ENCODE results near the gene DNAH8.

DNAH8 gene

DNA sequence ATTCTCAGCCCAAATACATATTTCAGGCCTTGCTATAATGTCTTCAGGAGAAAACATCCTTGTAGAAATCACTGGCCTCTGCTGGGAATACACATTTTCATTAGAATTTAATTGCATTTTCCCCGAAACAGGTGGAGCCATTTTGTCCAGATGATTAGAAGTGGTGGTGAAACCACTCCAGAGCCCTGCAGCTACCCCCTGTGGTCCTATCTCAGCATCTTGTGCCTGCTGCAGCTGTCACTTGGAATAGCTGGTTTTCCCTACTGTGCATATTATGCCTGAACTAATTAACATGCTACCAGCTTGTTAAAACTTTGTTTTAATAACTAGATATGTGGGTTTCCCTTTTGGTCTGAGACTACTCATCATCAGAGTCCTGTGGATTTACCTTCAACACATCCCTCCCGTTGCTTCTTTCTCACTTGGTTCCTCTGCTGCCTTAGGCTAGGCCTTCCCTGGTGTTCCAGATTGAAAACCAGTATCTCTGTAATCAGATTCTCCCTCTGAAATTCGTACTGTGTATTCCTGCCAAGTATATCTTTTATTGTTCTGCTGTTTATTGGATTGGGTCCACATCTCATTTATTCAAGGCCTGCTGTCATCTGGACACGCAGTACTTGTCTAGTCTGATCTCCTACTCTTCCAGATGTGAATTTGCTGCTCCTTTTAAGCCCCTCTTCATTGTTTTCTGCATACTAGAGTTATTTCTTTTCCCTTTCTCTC lies 15.2 kb downstream of the DNAH8 start:
- DNase-seq (ENCODE audit: extremely low spot score, insufficient read length, low read depth) = no peak
- FAIRE-seq = no peak

DNA sequence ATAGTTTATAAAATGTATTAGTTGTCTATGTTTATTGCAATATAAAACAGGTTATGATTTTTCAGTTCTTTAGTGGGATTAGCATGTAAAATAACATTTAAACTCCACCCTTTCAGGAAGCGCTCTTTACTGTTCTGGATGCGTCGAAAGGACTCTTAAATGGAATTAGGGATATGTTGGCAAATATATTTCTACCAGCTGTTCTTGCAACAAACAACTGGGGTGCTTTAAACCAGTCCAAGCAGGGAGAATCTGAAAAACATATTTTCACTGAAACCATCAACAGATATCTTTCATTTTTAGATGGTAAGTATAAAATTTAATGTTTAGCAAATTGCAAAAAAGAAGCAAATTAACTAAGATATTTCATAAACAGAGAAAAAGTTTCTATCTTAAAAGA lies 21.8 kb downstream of the DNAH8 start:
- FAIRE-seq (no peak), DNase-seq (ENCODE audit: extremely low spot score, insufficient read length, low read depth) (no peak)

DNA sequence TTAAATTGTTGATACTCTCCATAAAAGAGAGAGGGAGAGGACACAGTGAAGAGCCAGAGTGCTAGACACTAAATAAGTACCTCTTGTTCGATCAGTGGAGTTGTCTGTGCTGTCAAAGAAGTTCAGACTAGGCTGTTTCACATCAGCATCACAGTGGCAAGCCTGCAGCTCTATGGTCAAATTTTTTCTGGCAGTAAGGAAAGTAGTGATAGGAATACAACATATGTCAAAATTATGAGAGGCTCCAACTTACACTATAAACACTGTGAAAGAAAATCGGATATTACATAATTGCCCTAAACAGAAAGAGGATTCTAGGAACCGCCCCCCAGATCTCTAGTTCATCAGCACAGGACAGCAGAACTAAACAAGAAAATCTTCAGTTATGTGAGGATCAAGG lies 23.1 kb downstream of the DNAH8 start:
- FAIRE-seq (no peak), DNase-seq (ENCODE audit: extremely low spot score, insufficient read length, low read depth) (no peak)

DNA sequence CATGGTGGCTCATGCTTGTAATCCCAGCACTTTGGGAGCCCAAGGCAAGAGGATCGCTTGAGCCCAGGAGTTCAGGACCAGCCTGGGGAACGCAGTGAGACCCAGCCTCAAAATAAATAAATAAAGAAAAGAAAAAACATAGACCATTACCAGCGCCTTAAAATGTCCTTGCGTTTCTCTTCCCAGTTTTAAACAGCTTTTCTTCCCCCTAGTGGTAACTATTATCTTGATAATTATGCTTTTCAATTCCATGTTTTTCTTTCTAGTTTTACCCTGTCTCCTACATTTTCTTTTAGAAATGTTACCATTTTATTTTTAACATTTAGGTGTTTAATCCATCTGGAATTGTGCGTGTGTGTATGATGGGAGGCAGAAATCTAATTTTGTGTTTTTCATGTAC lies 24.4 kb downstream of the DNAH8 start:
- no peak for DNase-seq (ENCODE audit: extremely low spot score, insufficient read length, low read depth)
- FAIRE-seq = peak; percentile 18

DNA sequence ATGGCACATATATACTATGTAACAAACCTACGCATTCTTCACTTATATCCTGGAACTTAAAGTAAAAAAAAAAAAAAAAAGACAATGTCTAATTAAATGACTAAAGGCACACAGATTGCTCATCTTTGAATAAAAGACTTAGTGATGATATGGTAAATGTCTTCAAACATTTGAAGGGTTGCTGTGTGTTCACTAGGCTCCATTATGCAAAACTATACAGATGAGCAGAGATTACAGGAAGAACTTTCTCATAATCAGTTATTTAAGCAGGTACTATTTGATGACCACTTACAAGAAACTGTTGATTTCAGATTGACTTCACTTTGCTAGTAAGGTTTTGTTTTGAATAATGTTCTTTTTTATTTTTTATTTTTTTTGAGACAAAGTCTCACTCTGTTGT lies 34.4 kb downstream of the DNAH8 start:
- FAIRE-seq (no peak), DNase-seq (ENCODE audit: extremely low spot score, insufficient read length, low read depth) (no peak)

DNA sequence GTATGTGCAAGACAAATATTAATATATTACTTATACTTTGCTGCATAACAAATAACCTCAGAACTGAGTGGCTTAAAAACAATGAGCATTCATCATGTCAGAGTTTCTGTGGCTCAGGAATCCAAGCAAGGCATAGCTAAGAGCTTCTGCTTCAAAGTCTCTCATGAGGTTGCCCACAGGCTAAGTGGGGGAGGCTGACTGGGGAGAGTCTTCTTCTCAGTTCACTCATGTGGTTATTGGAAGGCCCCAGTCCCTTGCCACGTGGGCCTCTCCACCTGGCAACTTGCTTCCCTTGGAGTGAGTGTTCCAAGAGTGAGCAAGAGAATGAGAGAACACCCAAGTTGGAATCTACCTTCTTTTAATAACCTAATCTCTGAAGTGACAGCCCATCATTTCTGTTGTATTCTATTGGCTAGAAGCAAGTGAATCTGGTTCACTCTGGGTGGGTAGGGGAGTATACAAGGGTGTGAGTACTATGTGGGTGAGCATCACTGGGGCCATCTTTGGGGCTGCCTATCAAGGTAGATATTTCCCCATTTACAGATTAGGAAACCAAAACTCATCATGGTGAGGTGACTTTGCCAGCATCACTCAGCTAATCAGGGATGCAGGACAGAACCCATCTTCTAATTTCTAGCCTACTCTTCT lies 36.0 kb downstream of the DNAH8 start:
- FAIRE-seq = no peak
- DNase-seq (ENCODE audit: extremely low spot score, insufficient read length, low read depth) = no peak

DNA sequence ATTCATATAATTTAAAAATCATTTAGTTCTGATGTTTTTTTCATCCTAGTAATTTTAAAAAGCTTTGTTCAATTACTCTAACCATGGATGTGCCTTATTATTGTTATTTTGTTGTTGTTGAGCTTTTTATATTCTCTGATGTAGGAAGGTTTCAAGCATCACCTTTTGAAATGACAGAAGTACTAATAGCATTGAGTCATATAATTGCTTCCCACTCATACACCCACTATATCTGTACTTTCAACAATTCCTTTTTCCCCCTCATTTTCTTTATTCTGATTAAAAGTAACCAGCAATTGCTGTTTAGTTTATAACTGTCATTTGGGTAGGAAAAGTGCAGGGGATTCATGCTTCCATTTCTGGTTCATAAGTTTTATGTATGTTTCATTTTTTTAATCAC lies 38.6 kb downstream of the DNAH8 start:
- no peak for DNase-seq (ENCODE audit: extremely low spot score, insufficient read length, low read depth)
- FAIRE-seq = no peak

DNA sequence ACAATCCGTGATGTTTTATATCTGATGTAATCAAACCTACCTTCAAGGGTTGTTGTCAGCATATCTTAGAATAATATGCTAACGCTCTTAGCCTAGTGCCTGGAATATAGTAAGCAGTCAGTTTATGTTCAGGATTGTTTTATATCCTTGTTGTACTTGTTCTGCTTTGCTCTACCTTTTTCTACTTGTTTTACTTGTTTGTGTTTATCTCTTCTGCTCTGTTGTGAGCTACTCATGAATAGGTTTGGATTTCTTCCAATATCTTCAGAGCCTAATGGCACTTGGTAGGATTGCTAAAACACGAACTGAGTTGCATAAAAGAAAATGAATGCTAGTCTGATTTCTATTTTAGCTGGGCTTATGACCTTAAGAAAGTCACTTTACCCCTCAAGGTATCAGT lies 40.1 kb downstream of the DNAH8 start:
- FAIRE-seq = no peak

DNA sequence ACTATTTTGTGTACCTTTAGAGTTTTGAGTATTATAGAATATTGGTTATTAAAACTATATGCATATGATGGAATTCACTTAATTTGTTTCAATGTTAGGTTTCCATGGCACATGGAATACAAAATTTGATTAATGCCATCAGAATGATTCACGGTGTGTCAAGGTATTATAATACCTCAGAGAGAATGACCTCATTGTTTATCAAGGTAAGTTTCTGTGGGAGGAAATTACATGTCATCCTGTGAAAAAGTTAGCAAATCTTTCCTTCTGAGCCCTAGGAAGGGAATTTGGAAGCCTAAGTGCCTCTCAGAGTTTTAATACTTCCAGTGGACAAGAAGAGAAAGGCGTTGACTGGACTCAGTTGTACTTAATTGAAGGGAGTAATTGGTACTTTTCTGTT lies 40.8 kb downstream of the DNAH8 start:
- no peak for FAIRE-seq
- DNase-seq (ENCODE audit: extremely low spot score, insufficient read length, low read depth) = no peak

More for the DNA sequence above, 40.1 kb downstream of the DNAH8 start:
- no peak for DNase-seq (ENCODE audit: extremely low spot score, insufficient read length, low read depth)

DNA sequence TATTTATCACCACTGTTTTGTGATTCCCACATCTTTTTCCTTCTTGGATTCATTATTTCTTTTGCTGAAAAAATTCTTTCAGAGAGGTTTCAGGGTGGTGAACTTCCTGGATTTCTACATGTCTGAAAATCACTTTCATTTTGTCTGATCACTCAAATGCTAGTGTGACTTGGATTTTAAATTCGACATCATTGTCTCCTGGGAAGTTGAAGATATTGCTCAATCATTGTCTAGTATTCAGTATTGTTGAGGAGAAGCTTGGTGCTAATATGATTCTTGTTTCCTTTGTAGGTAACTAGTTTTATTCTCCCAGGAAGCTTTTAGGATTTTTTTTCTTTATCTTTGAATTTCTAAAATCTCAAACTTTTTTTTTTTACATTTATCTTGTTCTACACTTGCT lies 45.0 kb downstream of the DNAH8 start:
- DNase-seq (ENCODE audit: extremely low spot score, insufficient read length, low read depth) = no peak
- no peak for FAIRE-seq

DNA sequence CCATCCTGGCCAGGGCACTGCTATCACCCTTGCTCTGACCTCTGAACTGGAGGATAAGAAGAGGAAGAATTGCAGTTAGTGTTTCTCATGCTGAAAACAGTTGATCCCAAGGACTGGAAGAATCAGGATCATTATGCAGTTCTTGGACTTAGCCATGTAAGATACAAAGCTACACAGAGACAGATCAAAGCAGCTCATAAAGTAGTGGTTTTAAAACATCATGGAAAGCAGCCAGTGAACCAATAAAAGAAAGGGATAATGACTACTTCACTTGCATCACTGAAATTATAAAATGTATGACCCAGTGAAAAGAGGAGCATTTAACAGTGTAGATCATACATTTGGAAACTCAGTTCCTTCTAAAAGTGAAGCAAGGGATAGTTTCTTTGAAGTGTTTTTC lies 47.7 kb downstream of the DNAH8 start:
- no peak for FAIRE-seq

DNA sequence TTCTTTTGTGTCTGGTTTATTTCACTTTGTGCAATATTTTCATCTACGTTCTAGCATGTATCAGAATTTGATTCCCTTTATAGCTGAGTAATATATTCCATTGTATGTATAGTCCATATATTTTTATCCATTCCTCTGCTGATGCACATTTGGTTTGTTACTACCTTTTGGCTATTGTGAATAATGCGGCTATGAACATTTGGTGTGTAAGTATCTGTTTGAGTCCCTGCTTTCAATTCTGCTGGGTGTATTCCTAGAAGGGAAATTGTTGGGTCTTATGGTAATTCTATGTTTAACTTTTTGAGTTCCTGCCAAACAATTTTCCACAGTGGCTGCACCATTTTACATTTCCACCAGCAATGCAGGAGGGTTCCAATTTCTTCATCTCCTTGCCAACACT lies 52.4 kb downstream of the DNAH8 start:
- DNase-seq (ENCODE audit: extremely low spot score, insufficient read length, low read depth) (no peak), FAIRE-seq (peak; percentile 47)

More for the DNA sequence above, 47.7 kb downstream of the DNAH8 start:
- no peak for DNase-seq (ENCODE audit: extremely low spot score, insufficient read length, low read depth)

DNA sequence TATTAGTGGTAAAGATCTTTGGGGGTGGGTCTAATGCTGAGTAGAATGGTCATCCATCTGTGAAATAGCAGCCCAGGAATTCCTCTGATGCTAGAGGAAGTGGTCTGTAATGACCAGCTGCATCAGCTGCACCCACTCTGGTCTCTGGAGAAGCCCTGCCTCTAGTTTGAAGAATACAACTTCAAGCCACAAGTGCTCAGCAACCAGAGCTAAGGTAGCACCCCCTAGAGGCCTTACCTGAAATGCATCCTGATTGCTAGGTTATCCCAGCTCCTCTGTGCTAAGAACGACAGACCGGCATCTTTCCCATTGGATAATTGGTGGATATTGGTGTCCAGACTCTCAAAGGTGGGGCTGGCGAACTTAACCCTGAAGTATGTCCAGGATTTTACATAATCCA lies 58.2 kb downstream of the DNAH8 start:
- peak; percentile 86 for FAIRE-seq
- no peak for DNase-seq (ENCODE audit: extremely low spot score, insufficient read length, low read depth)

DNA sequence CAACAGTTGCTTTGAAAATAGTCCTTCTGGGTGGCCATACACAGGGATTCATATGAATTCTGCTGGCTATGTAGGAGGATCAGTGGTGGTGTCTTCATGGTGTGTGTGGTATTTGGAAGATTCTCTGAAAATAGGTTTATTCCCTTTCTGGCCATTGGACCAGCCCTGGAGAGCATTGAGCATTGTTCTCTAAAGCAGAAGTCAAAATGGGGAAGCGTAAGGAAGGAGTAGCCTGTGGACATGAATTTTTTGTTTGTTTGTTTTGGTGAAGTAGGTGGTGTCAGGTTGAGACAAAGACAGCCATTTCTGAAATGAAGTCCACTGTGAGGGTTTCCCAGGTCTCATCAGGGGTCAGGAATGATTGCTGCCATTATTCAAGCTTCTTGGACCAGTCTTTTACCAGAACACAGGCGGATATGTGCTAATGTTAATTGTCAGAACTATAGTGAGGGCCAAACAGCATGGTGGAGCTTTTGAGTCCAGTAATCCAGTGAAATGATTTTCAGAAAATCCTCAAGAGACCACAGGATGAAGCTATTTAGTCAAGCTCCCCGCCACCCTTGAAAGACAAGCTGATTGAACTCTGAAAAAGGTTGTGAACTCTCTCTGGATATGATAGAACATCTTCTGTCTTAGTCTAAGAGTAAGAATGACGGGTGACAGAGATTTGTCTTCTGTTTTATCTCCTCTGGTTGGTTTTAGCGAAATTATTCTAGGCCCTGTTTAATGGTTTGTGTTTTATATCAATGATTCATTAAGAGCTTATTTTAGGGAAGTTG lies 60.0 kb downstream of the DNAH8 start:
- FAIRE-seq = peak; percentile 66
- DNase-seq (ENCODE audit: extremely low spot score, insufficient read length, low read depth) = peak; percentile 3

DNA sequence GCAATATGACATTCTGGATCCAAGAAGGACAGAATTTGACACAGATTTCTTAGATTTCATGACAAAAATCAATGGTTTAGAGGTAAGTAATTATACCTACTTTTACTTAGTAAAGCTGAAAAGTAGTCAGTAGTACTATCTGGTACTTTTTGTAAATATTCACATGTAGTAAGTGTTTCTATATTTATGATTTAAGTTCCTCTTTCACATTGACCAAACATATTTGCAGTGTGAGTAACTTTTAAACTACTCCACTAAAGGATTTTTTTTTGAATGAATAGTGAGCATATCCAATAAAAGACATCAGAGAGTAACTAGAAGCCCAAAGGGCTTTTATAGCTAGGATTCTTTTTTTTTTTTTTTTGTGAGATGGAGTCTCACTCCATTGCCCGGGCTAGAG lies 60.8 kb downstream of the DNAH8 start:
- DNase-seq (ENCODE audit: extremely low spot score, insufficient read length, low read depth) (peak; percentile 35), FAIRE-seq (peak; percentile 76)

DNA sequence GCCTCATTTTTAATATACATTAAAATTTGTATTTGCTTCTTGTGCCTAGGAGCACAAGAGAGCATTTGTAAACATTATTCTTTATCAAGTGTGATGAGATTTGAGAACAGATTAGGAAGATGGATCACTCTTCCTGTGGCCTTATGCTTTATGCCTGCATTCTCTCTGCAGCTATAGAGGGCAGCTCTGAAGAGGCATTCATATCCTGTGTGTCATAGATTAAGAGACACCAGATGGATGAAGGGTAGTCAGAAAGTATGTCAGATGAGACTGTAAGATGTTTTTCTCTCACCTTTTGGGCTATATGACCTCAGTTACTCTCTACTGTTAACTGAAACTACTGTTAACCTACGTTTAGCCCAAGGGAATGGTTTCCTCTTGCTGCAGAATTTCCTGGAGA lies 61.4 kb downstream of the DNAH8 start:
- FAIRE-seq (peak; percentile 65), DNase-seq (ENCODE audit: extremely low spot score, insufficient read length, low read depth) (no peak)

DNA sequence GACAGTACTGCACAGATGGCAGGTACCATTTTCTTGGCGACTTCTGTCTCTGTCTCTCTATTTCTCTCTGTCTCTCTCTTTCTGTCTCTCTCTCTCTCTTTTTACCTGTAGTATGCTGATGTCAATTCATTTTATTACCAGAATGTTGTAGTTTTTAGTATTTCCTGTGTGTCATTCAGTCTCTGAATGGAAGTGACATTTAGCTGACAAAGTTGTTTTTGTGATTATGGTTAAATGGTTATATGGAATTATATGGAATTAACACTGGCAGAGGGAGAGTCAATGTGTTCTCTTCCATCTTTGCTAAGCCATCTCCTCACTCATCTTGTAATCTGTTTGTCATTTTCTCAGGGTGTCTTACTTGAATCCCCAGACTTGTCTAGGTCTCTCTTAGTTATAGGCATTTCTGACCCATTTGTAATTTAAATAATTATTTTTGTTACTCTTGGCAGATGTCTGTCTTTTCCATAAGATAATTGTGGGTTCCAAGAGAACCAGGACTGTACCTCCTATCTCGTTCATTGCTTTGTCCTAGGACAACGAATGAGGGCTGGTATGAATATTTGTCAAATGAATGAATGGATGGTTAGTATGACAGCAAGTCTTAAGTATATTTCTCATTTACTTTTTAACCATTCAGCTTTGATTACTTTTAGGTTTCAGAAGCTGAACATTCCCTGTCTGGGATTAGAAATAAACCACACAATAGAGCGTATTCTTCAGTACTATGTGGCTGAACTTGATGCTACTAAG lies 64.4 kb downstream of the DNAH8 start:
- no peak for DNase-seq (ENCODE audit: extremely low spot score, insufficient read length, low read depth)
- no peak for FAIRE-seq

DNA sequence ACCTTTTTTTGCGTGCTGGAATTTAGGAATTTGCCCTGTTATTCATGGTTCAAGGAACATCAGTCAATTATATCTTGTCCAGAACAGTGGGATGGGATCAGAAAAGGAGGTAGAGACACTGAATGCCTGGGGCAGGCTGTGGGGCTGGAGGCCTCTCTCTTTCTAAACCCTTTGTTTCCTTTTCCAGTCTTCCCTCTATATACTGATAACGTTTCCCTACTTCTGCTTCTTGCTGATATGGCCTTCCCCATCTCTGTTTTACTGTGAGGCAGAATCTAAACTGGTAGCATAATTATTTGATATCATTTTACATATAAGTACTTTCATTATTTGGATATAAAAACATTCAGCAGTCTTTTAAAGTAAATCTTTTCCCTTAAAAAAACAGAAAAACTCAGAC lies 67.5 kb downstream of the DNAH8 start:
- FAIRE-seq = no peak
- DNase-seq (ENCODE audit: extremely low spot score, insufficient read length, low read depth) = no peak

DNA sequence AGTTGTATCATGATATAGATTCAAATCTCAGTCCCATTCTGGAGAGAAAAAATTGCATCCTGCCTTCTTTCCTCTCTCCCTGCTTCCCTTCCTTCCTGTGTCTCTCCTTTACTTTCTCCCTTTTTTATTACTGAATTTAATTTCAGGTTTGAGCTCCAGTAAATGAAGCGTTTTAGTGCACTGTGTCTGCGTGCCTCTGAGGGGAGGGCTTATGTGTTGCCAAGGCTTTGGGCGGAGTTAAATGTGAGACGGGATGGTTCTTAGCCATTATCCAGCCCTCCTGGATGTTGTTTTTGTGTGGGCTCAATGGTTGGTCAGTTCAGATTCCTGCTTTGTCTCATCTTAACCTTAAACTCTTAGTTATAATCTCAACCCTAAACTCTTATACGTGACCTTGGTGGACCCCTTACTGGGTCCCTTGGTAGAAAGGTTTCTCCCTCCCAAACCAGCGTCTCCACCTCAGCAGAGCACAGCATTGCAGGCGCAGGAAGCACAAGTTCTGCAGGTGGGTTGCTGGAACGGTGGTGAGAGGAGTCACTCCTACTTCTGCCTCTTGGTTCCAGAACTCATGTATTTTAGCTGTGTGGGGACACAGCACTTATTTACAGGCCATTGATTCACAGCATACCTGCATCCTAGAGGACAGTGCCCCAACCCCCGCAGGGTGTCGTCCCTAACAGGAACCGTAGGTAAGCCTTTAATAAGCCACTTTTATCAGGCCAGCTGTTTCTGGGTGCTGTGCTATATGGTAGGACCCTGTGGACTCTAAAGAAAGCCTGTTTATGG lies 68.5 kb downstream of the DNAH8 start:
- FAIRE-seq = no peak
- DNase-seq (ENCODE audit: extremely low spot score, insufficient read length, low read depth) = no peak
